IPS DF 6.9 (cell line): ENCODE data around the gene PHKA2.

Source experiments
- DNase-seq: peaks from one replicate; pipeline ENCODE4 v3.0.0-alpha.2; 2013; ENCODE audit warnings: low read depth, low spot score
- H3K27ac ChIP-seq: one replicate; pipeline ENCODE4 v1.5.1; 2013; ENCODE audit warnings: low read length, control low read depth
- H3K27me3 ChIP-seq: 2 replicates; pipeline ENCODE4 v1.6.1; 2013; ENCODE audit warnings: mild to moderate bottlenecking, low read length; ENCODE audit not compliant: control insufficient read depth, insufficient read depth
- H3K36me3 ChIP-seq: 2 replicates; pipeline ENCODE4 v1.6.1; 2013; ENCODE audit warnings: low read length; ENCODE audit not compliant: control insufficient read depth, insufficient read depth
- H3K4me1 ChIP-seq: 2 replicates; pipeline ENCODE4 v1.6.1; 2013; ENCODE audit warnings: low read length; ENCODE audit not compliant: control insufficient read depth, insufficient read depth
- H3K4me3 ChIP-seq: 2 replicates; pipeline ENCODE4 v1.5.1; 2013; ENCODE audit warnings: mild to moderate bottlenecking, low read length
- H3K9me3 ChIP-seq: 2 replicates; pipeline ENCODE4 v1.6.1; 2013; ENCODE audit warnings: low read length, inconsistent platforms; ENCODE audit not compliant: control insufficient read depth, insufficient read depth
- WGBS: extraction: QIAGEN DNeasy Blood & Tissue Kit; methylation state at CpG from one replicate; pipeline ENCODE4 v1.1.7; 2013; ENCODE audit warnings: mixed read lengths, missing lambda C conversion rate; ENCODE audit not compliant: insufficient read length, insufficient coverage; 5-methylcytosine and 5-hydroxymethylcytosine counted together

PHKA2 gene

DNA sequence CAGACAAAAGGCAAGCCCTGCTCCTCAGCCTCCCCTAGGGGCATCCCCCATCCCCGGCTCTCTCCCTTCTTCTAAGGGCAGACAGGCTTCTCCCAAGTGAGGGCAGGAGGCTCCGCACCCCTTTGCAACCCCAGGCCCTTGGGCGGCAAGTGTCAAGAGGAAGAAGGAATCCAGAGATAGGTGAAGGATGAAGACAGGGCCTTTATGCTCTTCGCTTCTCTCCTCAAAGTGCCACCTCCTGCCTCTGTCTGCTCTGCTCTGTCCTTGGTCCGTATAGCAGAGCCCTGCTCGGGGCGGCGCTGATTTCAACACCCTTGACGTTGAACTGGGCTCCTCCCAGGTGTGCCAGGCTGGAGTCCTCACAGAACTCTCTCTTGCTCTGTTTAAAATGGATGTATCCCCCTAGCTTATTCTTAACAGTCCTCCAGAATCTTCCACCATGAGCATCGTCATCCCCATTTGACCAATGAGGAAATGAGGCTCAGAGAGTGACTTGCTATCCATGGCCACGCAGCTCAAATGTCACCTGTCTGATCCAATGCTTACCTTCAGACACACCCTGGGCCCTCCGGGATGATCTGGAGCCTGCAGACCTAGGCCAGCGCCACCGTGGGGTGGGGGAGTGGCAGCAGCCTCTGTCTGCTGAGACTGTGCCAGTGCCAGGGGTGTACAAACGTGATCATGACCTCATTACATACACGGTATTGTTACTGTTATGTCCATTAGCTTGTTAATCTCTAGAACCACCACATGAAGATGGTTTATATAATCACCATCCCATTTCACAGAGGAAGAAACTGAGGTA, 99.8 kb downstream of the PHKA2 start:
- Histone ChIP-seq H3K36me3 (no peaks in the 10 kb centered on the region), H3K4me3 (no peak overlapping the region), H3K27ac (no peak overlapping the region), H3K4me1 (peaks cover 7% of the 10 kb centered on the region; the same call in 1 of the 2 replicates), H3K9me3 (no peaks in the 10 kb centered on the region), H3K27me3 (no peaks in the 10 kb centered on the region)
- no CpG with 5 or more reads among the region's 16 CpGs for WGBS
- DNase-seq, result no peak

GRCh38 chrX:18883234-18883960, 100.5 kb downstream of the PHKA2 start:
- Histone ChIP-seq H3K4me3 (no peak overlapping the region), H3K4me1 (peaks cover 7% of the 10 kb centered on the region; the same call in 1 of the 2 replicates)
- no CpG with 5 or more reads among the region's 12 CpGs for WGBS

DNA sequence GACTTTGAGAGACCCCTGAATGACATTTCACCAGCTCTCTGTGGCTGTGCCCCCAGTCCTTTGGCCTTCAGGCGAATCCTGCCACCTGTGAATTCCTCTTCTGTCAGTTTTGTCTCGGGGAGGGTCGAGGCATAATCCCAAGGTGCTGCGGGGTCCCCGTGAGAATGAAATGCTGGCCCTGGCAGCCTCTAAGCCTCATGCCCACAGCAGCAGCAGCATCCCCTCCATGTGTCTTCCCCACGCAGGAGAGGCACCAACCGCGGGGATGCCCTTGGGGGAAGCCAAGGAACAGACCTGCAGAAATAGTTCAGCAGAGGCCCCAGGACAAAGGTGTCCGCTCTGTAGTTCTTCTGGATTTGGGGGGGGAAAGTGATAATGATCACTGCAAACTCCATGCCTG, 104.8 kb downstream of the PHKA2 start:
- Histone ChIP-seq H3K27ac (no peak overlapping the region), H3K9me3 (no peaks in the 10 kb centered on the region), H3K4me1 (peaks cover 2% of the 10 kb centered on the region; the same call in 1 of the 2 replicates), H3K27me3 (no peaks in the 10 kb centered on the region), H3K4me3 (no peak overlapping the region), H3K36me3 (no peaks in the 10 kb centered on the region)
- WGBS, result no CpG with 5 or more reads among the region's 9 CpGs
- no peak for DNase-seq

More at GRCh38 chrX:18883234-18883960, 100.5 kb downstream of the PHKA2 start:
- Histone ChIP-seq H3K27me3 (no peaks in the 10 kb centered on the region), H3K36me3 (no peaks in the 10 kb centered on the region), H3K27ac (no peak overlapping the region), H3K9me3 (no peaks in the 10 kb centered on the region)
- DNase-seq, result no peak

- H3K4me3 ChIP-seq, result no peak overlapping the region
- H3K36me3 ChIP-seq, result no peaks in the 10 kb centered on the region
- no peak overlapping the region for H3K27ac ChIP-seq
- DNase-seq, result no peak
- H3K4me1 ChIP-seq, result no peaks in the 10 kb centered on the region
- no peaks in the 10 kb centered on the region for H3K27me3 ChIP-seq
- no peaks in the 10 kb centered on the region for H3K9me3 ChIP-seq
- WGBS, result no CpG with 5 or more reads among the region's 7 CpGs
These were observed 106.4 kb downstream of the PHKA2 start for GRCh38 chrX:18877469-18877868.

- no peaks in the 10 kb centered on the region for H3K36me3 ChIP-seq
- H3K27ac ChIP-seq, result no peak overlapping the region
- H3K9me3 ChIP-seq, result no peaks in the 10 kb centered on the region
- no peaks in the 10 kb centered on the region; the same call in 1 of the 2 replicates for H3K4me1 ChIP-seq
- DNase-seq, result no peak
- no peaks in the 10 kb centered on the region for H3K27me3 ChIP-seq
- no CpG with 5 or more reads among the region's 15 CpGs for WGBS
- no peak overlapping the region for H3K4me3 ChIP-seq
These were observed 108.5 kb downstream of the PHKA2 start for GRCh38 chrX:18875256-18875878.

DNA sequence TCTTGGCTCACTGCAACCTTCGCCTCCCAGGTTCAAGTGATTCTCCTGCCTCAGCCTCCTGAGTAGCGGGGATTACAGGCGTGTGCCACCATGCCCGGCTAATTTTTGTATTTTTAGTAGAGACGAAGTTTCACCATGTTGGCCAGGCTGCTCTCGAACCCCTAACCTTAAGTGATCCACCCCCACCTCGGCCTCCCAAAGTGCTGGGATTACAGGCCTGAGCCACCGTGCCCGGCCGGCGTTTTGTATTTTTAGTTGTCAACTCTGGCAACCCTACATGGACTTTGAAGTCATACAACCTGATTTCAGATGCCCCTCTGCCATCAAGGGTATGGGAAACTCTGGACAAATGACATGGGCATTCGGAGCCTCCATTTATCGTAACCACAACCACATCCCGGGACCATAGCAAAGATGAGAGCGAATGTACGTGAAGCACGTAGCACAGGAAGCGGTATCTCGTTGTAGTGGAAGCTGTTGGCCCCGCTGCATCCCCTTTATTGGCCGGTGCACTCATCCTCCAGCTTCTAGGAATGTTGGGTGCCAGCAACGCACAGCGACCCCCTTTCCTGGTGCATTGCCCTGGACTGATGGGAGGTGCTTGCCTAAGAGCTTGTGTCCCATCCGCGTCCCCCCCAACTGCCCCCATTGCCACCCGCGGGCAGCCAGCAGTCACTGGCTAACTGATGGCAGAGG, 109.2 kb downstream of the PHKA2 start:
- WGBS, result no CpG with 5 or more reads among the region's 27 CpGs
- no peaks in the 10 kb centered on the region; the same call in 1 of the 2 replicates for H3K4me1 ChIP-seq
- H3K36me3 ChIP-seq, result no peaks in the 10 kb centered on the region
- H3K9me3 ChIP-seq, result no peaks in the 10 kb centered on the region
- DNase-seq, result no peak
- no peaks in the 10 kb centered on the region for H3K27me3 ChIP-seq
- no peak overlapping the region for H3K27ac ChIP-seq
- no peak overlapping the region for H3K4me3 ChIP-seq

GRCh38 chrX:18873836-18874235, 110.1 kb downstream of the PHKA2 start:
- Histone ChIP-seq H3K27me3 (no peaks in the 10 kb centered on the region), H3K4me1 (no peaks in the 10 kb centered on the region; the same call in 1 of the 2 replicates), H3K4me3 (no peak overlapping the region), H3K27ac (no peak overlapping the region), H3K36me3 (no peaks in the 10 kb centered on the region), H3K9me3 (no peaks in the 10 kb centered on the region)
- no CpG with 5 or more reads among the region's 12 CpGs for WGBS
- DNase-seq, result no peak

GRCh38 chrX:18873189-18873791, 110.6 kb downstream of the PHKA2 start:
- no peaks in the 10 kb centered on the region for H3K27me3 ChIP-seq
- no peaks in the 10 kb centered on the region for H3K9me3 ChIP-seq
- no peak for DNase-seq
- H3K36me3 ChIP-seq, result no peaks in the 10 kb centered on the region
- H3K4me3 ChIP-seq, result no peak overlapping the region
- H3K27ac ChIP-seq, result no peak overlapping the region
- H3K4me1 ChIP-seq, result no peaks in the 10 kb centered on the region; the same call in 1 of the 2 replicates
- WGBS, result no CpG with 5 or more reads among the region's 27 CpGs

- no CpG with 5 or more reads among the region's 8 CpGs for WGBS
- H3K27ac ChIP-seq, result no peak overlapping the region
- DNase-seq, result no peak
- no peaks in the 10 kb centered on the region; the same call in 1 of the 2 replicates for H3K4me1 ChIP-seq
- no peaks in the 10 kb centered on the region for H3K9me3 ChIP-seq
- no peak overlapping the region for H3K4me3 ChIP-seq
- no peaks in the 10 kb centered on the region for H3K27me3 ChIP-seq
- no peaks in the 10 kb centered on the region for H3K36me3 ChIP-seq
These were observed 111.3 kb downstream of the PHKA2 start for GRCh38 chrX:18872621-18873020.
